DMS 273 (cell line): ENCODE measurements around the gene BORA.
A peak's percentile ranks its signal among the peaks of the same experiment; 100 is the strongest.
"Not testable (repeated sequence)": the region's sequence is repeated elsewhere in the genome, so short reads cannot be mapped to it uniquely, and the experiment has no call there.

Source experiments
- DNase-seq: peaks from one replicate; lab custom pipeline; 2025; ENCODE audit not compliant: unreplicated experiment; lab: John Stamatoyannopoulos, UW

BORA gene

DNA sequence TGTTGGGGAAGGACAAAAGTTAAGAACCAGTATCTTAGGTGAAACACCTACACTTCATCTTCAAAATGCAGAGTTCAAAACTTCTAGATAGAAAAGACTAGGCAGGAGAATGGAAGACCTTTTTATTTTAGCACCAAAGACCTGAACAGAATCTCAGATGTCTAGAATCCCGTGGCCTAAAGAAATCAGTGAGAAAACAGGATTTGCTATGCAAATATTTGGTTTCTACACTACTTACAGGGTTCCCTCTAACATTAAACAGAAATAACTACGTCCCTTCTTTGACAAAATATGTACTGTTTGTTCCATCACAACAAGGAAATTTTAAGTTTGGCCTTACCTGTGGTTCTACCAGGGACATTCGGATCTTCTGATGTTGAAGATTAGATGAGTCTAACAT is 32.5 kb downstream of the BORA start:
- DNase-seq = no peak

DNA sequence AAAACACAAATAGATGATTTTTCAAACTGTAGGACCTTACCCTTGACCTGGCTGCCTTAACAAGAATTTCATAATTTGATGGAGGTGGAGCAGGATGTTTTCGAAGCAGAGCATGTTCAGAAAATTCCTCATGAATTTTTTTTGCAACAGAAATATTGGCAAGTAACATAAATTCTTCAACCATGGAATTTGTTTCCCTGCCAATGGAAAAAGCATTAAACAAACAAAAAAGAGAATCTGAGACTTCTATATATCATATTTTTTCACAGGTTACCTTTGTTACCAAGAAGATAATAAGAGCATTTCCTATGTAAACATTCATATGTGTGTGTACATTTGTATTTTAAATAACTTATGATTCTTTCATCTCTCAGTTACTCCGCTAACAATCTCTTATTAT is 35.7 kb downstream of the BORA start:
- DNase-seq = no peak

- no peak for DNase-seq
These were observed 46.3 kb downstream of the BORA start for GRCh38 chr13:72774019-72774418.

- DNase-seq = peak; percentile 99
These were observed 54.0 kb downstream of the BORA start, which contains the start of the genes DIS3 and PIBF1 for GRCh38 chr13:72781451-72782439. Gene DIS3, minus strand, starts transcription at chr13:72781900. Its CDS starts 68 bp downstream, at chr13:72781832. Gene PIBF1, plus strand, starts transcription at chr13:72782133. Its CDS starts 1,337 bp downstream, at chr13:72783470.

GRCh38 chr13:72782717-72783116 is 55.0 kb downstream of the BORA start:
- DNase-seq = peak; percentile 6

- not testable (repeated sequence) for DNase-seq
These were observed 57.0 kb downstream of the BORA start for GRCh38 chr13:72784679-72785078.

- DNase-seq = no peak
These were observed 61.1 kb downstream of the BORA start for GRCh38 chr13:72788831-72789230.

DNA sequence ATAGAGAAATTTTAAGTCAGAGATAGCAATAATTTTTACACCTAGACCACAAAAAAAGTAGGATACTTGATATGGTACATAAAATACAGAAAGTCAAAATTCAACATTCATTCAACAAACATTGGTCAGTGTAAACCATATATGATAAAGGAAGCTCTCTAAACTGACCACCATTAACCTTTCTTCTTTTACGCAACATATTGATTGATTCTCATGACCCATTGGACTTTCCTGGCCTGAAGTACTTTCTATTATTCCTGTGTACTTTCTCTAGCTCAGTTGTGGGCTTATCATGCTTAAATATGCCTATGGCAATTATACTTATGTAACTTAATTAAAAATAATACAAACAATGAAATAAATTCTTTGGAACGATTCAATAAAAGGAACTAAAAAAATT is 64.9 kb downstream of the BORA start:
- no peak for DNase-seq

DNA sequence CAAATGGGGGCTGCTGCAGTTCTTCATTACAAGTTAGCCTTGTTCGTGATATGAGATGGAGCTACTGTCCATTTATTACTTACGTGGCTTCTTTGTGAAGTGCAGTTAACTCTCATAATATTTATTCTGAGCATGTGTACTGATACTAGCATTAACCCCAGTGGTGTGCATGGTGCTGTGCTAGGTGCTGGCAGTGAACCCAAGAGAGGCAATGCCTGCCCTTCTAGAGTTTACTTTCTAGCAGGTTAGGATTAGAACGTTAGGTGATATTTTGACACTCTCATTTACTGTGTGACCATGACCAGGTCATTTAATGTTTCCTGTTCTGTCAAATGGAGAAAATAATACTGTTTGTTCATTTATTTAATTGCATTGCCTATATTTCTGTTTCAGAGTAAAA is 71.1 kb downstream of the BORA start:
- DNase-seq = no peak

DNA sequence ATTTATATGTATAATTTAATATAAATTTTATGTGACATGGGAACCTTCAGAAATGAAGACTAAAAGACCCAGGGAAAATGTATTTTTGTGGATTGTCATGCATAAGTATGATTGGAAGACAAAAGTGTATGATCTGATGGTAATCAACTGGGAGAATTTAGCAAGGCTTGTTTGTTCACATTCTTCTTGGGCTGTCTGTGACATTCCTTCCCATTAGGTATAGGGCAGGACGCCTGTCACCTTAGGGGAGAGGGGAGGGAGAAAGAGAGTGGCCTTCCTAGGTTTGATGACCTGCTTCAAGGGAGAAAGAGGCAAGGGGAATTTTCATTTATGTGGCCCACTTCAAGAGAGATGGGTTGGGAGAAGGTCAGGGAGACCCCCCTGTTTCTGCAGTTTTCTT is 76.6 kb downstream of the BORA start:
- DNase-seq = no peak
